SK-N-SH (cell line): ENCODE results near the gene CAPNS1. TPM values are rescaled to one million over a fixed set of nuclear protein-coding genes. Genes with fewer than 3 reads are reported as not detected.

Source experiments
- CTCF ChIA-PET: fragments of 300-600, 350-600 bp; formaldehyde crosslinking; extraction: SDS; loops from one replicate; lab custom pipeline; 2021; lab: Yijun Ruan, JAX
- POLR2A ChIA-PET: fragments of 350-600 bp; sonication (Branson Sonifier 250); formaldehyde crosslinking; extraction: SDS; loops from one replicate; lab custom pipeline; 2020; ENCODE audit warnings: antibody characterized with exemption, inconsistent platforms; lab: Yijun Ruan, JAX
- DNase-seq: peaks from one replicate; pipeline ENCODE4 v3.0.0; 2012
- H2AFZ ChIP-seq: fragments of 200-600 bp; sonication (generic); 2 replicates; pipeline ENCODE4 v1.8.1; 2016; ENCODE audit warnings: antibody characterized with exemption, mild to moderate bottlenecking, low read depth
- H3F3A ChIP-seq: fragments of 200-600 bp; sonication (generic); replicated peaks from 2 replicates; pipeline ENCODE3; 2016; ENCODE audit warnings: antibody characterized with exemption, mild to moderate bottlenecking; ENCODE audit not compliant: insufficient read depth
- H3K27ac ChIP-seq, 2 experiments: fragments of 200-500 bp in 1 of 2; fragments of 200-600 bp in 1 of 2; sonication (Bioruptor generic) in 1 of 2; sonication (generic), shearing (Covaris generic) in 1 of 2; 2 replicates each; pipeline versions ENCODE4 v1.5.1 to v1.6.1; 2014 to 2016; ENCODE audit warnings: low read depth in 2 of 2, inconsistent platforms in 1 of 2, low read length in 1 of 2, mild to moderate bottlenecking in 1 of 2, mixed read lengths in 1 of 2
- H3K27me3 ChIP-seq: fragments of 200-600 bp; sonication (generic), shearing (Covaris generic); 2 replicates; pipeline ENCODE4 v1.6.1; 2016; ENCODE audit warnings: mixed run types; ENCODE audit not compliant: insufficient read depth
- H3K36me3 ChIP-seq, 2 experiments: fragments of 200-500 bp in 1 of 2; fragments of 200-600 bp in 1 of 2; sonication (Bioruptor generic) in 1 of 2; sonication (generic) in 1 of 2; replicated peaks in 1 of 2; 2 replicates each; pipeline versions ENCODE3 to v1.5.1; 2014 to 2016; ENCODE audit warnings: low read length in 1 of 2, mild to moderate bottlenecking in 1 of 2; ENCODE audit not compliant: insufficient read depth in 2 of 2, control insufficient read depth in 1 of 2
- H3K4me1 ChIP-seq, 2 experiments: fragments of 200-500 bp in 1 of 2; fragments of 200-600 bp in 1 of 2; sonication (Bioruptor generic) in 1 of 2; sonication (generic), shearing (Covaris generic) in 1 of 2; 2 replicates each; pipeline versions ENCODE4 v1.5.1 to v1.6.1; 2014 to 2016; ENCODE audit warnings: low read depth in 1 of 2, low read length in 1 of 2, mixed run types in 1 of 2; ENCODE audit not compliant: insufficient read depth in 2 of 2, control insufficient read depth in 1 of 2
- H3K4me2 ChIP-seq: fragments of 200-600 bp; sonication (generic), shearing (Covaris generic); 2 replicates; pipeline ENCODE4 v1.6.1; 2017; ENCODE audit warnings: mixed run types
- H3K4me3 ChIP-seq, 2 experiments: fragments of 200-500 bp in 1 of 2; fragments of 200-600 bp in 1 of 2; sonication (Bioruptor generic) in 1 of 2; sonication (generic), shearing (Covaris generic) in 1 of 2; 2 replicates each; pipeline versions ENCODE4 v1.5.1 to v1.8.1; 2014 to 2016; ENCODE audit warnings: low read depth in 2 of 2, inconsistent platforms in 1 of 2, low read length in 1 of 2, mild to moderate bottlenecking in 1 of 2, mixed read lengths in 1 of 2, moderate library complexity in 1 of 2
- H3K79me2 ChIP-seq: fragments of 200-600 bp; sonication (generic); 2 replicates; pipeline ENCODE4 v1.8.1; 2017; ENCODE audit warnings: mild to moderate bottlenecking; ENCODE audit not compliant: insufficient read depth
- H3K9ac ChIP-seq: fragments of 200-600 bp; sonication (generic); 2 replicates; pipeline ENCODE4 v1.6.1; 2017; ENCODE audit warnings: mixed run types
- H3K9me2 ChIP-seq: fragments of 200-600 bp; sonication (generic); 2 replicates; pipeline ENCODE4 v1.6.1; 2017; ENCODE audit warnings: mixed run types
- H3K9me3 ChIP-seq: fragments of 200-600 bp; sonication (generic); 2 replicates; pipeline ENCODE4 v1.6.1; 2017; ENCODE audit warnings: mixed run types, mild to moderate bottlenecking, moderate library complexity
- H4K20me1 ChIP-seq: fragments of 200-600 bp; sonication (generic); 2 replicates; pipeline ENCODE4 v1.6.1; 2017; ENCODE audit warnings: mild to moderate bottlenecking, mixed run types; ENCODE audit not compliant: insufficient read depth
- CHD2 ChIP-seq: fragments of 150-350 bp; IDR thresholded peaks from 2 replicates; pipeline ENCODE4 v1.6.1; 2018; ENCODE audit warnings: low read length; ENCODE audit not compliant: partially characterized antibody
- CTCF ChIP-seq: fragments of 200-600 bp; sonication (generic); IDR thresholded peaks from 2 replicates; pipeline ENCODE4 v1.6.1; 2017; ENCODE audit warnings: antibody characterized with exemption, mild to moderate bottlenecking, moderate library complexity
- ELF1 ChIP-seq: IDR thresholded peaks from 2 replicates; pipeline ENCODE4 v1.4.0; 2012
- EP300 ChIP-seq, 2 experiments: IDR thresholded peaks; 2 replicates each; pipeline versions ENCODE4 v1.4.0 to v1.6.1; 2012; ENCODE audit warnings: borderline replicate concordance in 1 of 2, low read depth in 1 of 2, low read length in 1 of 2
- FOXM1 ChIP-seq: IDR thresholded peaks from 2 replicates; pipeline ENCODE4 v1.4.0; 2012; ENCODE audit warnings: low read depth, mild to moderate bottlenecking
- JUND ChIP-seq: IDR thresholded peaks from 2 replicates; pipeline ENCODE4 v1.4.0; 2012
- NFIC ChIP-seq: IDR thresholded peaks from 2 replicates; pipeline ENCODE4 v1.4.0; 2012; ENCODE audit warnings: borderline replicate concordance
- NRF1 ChIP-seq: IDR thresholded peaks from 2 replicates; pipeline ENCODE4 v1.6.1; 2012; ENCODE audit warnings: low read depth, mild to moderate bottlenecking, low read length
- RFX5 ChIP-seq: IDR thresholded peaks from 2 replicates; pipeline ENCODE4 v1.6.1; 2012; ENCODE audit warnings: mild to moderate bottlenecking, improper control_type of control experiment, low read length
- USF2 ChIP-seq: fragments of 150-350 bp; IDR thresholded peaks from 2 replicates; pipeline ENCODE4 v1.6.1; 2017; ENCODE audit warnings: antibody characterized with exemption, low read length, low read depth, borderline replicate concordance
- WGBS: methylation state at CpG from one replicate; pipeline ENCODE4 v1.1.6; 2017; ENCODE audit warnings: low lambda C conversion rate; 5-methylcytosine and 5-hydroxymethylcytosine counted together
- polyA plus RNA-seq, 3 experiments: library from polyadenylated mRNA; depleted of rRNA; stranded (reverse); fragments of >200 nt; gene quantifications; 2 replicates each; pipeline ENCODE4 v1.2.3, GENCODE V29; 2012

CAPNS1 gene
- polyA plus RNA-seq, 1 of the 3 experiments (the other 2 are of a cell fraction) = 999 TPM

- Histone ChIP-seq H3K4me1 (no peaks in the 10 kb centered on the region), H3K4me3 (no peak overlapping the region), H3K27me3 (no peaks in the 10 kb centered on the region), H3K79me2 (peaks cover 10% of the 10 kb centered on the region; the same call in 1 of the 2 replicates), H3K4me2 (no peak overlapping the region), H2AFZ (no peak overlapping the region), H4K20me1 (peaks cover 16% of the 10 kb centered on the region; the same call in 1 of the 2 replicates), H3K9ac (no peak overlapping the region), H3K9me3 (no peaks in the 10 kb centered on the region), H3K9me2 (no peaks in the 10 kb centered on the region), H3K36me3 (peaks cover 38 to 51% of the 10 kb centered on the region in 2 experiments), H3F3A (peaks cover 15% of the 10 kb centered on the region), H3K27ac (no peak overlapping the region)
- WGBS = 93% methylated on average over 13 of the region's 13 CpGs
- no peak for TF ChIP-seq RFX5
- TF ChIP-seq ELF1 = no peak
- TF ChIP-seq CTCF = no peak
- no peak for TF ChIP-seq EP300 (IDR thresholded peaks at IDR 0.05; ENCODE audit: borderline replicate concordance in 1 of 2, low read depth in 1 of 2, low read length in 1 of 2)
- no peak for TF ChIP-seq CHD2
- TF ChIP-seq NRF1 = no peak
- no peak for TF ChIP-seq USF2
- TF ChIP-seq NFIC = no peak
- TF ChIP-seq FOXM1 = no peak
- CTCF ChIA-PET = interaction anchor here (1.1 to 2.4 kb wide), 2 partner anchors 20 to 22 kb away, joined by 3 to 9 read pairs; no protein-coding TSS in a partner anchor
- POLR2A ChIA-PET = no interaction called here
- DNase-seq = no peak
Observed at GRCh38 chr19:36149673-36150406, 10.0 kb downstream of the CAPNS1 start.

GRCh38 chr19:36150586-36150985 lies 10.7 kb downstream of the CAPNS1 start:
- Histone ChIP-seq H3K4me1 (no peaks in the 10 kb centered on the region), H3K27ac (no peak overlapping the region), H3K36me3 (peaks cover 31 to 45% of the 10 kb centered on the region in 2 experiments), H3K9ac (no peak overlapping the region), H3K4me3 (no peak overlapping the region), H4K20me1 (peaks cover 15% of the 10 kb centered on the region; the same call in 1 of the 2 replicates), H3K9me3 (no peaks in the 10 kb centered on the region), H3K4me2 (no peak overlapping the region), H3K27me3 (no peaks in the 10 kb centered on the region), H3K9me2 (no peaks in the 10 kb centered on the region), H3K79me2 (peaks cover 6% of the 10 kb centered on the region; the same call in 1 of the 2 replicates), H2AFZ (no peak overlapping the region), H3F3A (peaks cover 15% of the 10 kb centered on the region)
- ChIA-PET CTCF (interaction anchor here (2.4 kb wide), 1 partner anchor 23 kb away, joined by 9 read pairs; no protein-coding TSS in a partner anchor), POLR2A (no interaction called here)
- no peak for DNase-seq
- WGBS = 87% methylated on average over 4 of the region's 5 CpGs
- TF ChIP-seq JUND = no peak
